HG02981 (cell line): ENCODE data around the gene GCK.

ENCODE experiments used
- ATAC-seq: cut with Tn5 transposase; IDR thresholded peaks from one replicate; pipeline ENCODE4 v1.9.1; 2021; ENCODE audit warnings: mild to moderate bottlenecking, moderate library complexity; ENCODE audit not compliant: unreplicated experiment

Gene GCK

GRCh38 chr7:44124822-44125202 is 64.4 kb downstream of the GCK start:
- ATAC-seq: no peak

- ATAC-seq: peak; percentile 98
Observed at GRCh38 chr7:44123190-44124003, 65.8 kb downstream of the GCK start, which contains the start of gene POLD2. Gene POLD2 (minus strand): TSS chr7:44123548. CDS start chr7:44122053, 1,495 bp downstream.

- ATAC-seq: no peak
Observed at GRCh38 chr7:44122529-44122928, 66.7 kb downstream of the GCK start.

- ATAC-seq: no peak
Observed at GRCh38 chr7:44121761-44122420, 67.3 kb downstream of the GCK start.

GRCh38 chr7:44120395-44120794 is 68.8 kb downstream of the GCK start:
- no peak for ATAC-seq

GRCh38 chr7:44119829-44120380 is 69.3 kb downstream of the GCK start:
- ATAC-seq: no peak

GRCh38 chr7:44117801-44118429 is 71.3 kb downstream of the GCK start:
- no peak for ATAC-seq

GRCh38 chr7:44116789-44117666 is 72.2 kb downstream of the GCK start:
- ATAC-seq: no peak

GRCh38 chr7:44116087-44116788 is 73.0 kb downstream of the GCK start:
- no peak for ATAC-seq

- ATAC-seq: no peak
Observed at GRCh38 chr7:44114586-44115310, 74.5 kb downstream of the GCK start.

- no peak for ATAC-seq
Observed at GRCh38 chr7:44113764-44114354, 75.4 kb downstream of the GCK start.

- no peak for ATAC-seq
Observed at GRCh38 chr7:44112997-44113763, 76.1 kb downstream of the GCK start.

- no peak for ATAC-seq
Observed at GRCh38 chr7:44112231-44112996, 76.8 kb downstream of the GCK start.

- no peak for ATAC-seq
Observed at GRCh38 chr7:44111761-44112160, 77.5 kb downstream of the GCK start.

GRCh38 chr7:44110719-44111635 is 78.3 kb downstream of the GCK start:
- ATAC-seq: no peak

GRCh38 chr7:44109991-44110390 is 79.2 kb downstream of the GCK start:
- ATAC-seq: no peak
